ENCODE results near the gene RAMP1.

GRCh38 chr2:237886685-237887481, 27.5 kb downstream of the RAMP1 start:
- TF ChIP-seq CTCF (IDR thresholded peaks at IDR 0.05) (no peak), POLR2A (IDR thresholded peaks at IDR 0.05) (no peak)
